GM23338 (cell line): ENCODE data around the gene ASZ1. TPM values are rescaled to one million over a fixed set of nuclear protein-coding genes. Genes with fewer than 3 reads are reported as not detected.

Experiments
- ATAC-seq: fragments of 200-7000 bp; cut with Tn5 transposase; 3 replicates; pipeline ENCODE4 v1.9.1; 2020
- DNase-seq: peaks from one replicate; pipeline ENCODE4 v3.0.0-alpha.2; 2015; ENCODE audit warnings: low spot score
- H2AFZ ChIP-seq: fragments of 200-600 bp; sonication (generic); 2 replicates; pipeline ENCODE4 v1.8.0; 2016; ENCODE audit warnings: antibody characterized with exemption, mild to moderate bottlenecking, moderate library complexity
- H3F3A ChIP-seq: fragments of 200-600 bp; sonication (generic); replicated peaks from 2 replicates; pipeline ENCODE4 v1.8.0; 2017; ENCODE audit warnings: antibody characterized with exemption, mixed run types, low read depth
- H3K27ac ChIP-seq: fragments of 200-600 bp; sonication (generic); 2 replicates; pipeline ENCODE4 v1.6.1; 2016; ENCODE audit warnings: low read depth
- H3K27me3 ChIP-seq: fragments of 200-600 bp; sonication (generic); 2 replicates; pipeline ENCODE4 v1.8.0; 2016; ENCODE audit warnings: mild to moderate bottlenecking, mixed run types, moderate library complexity; ENCODE audit not compliant: insufficient read depth
- H3K36me3 ChIP-seq: fragments of 200-600 bp; sonication (generic); 2 replicates; pipeline ENCODE4 v1.8.0; 2016; ENCODE audit warnings: mild to moderate bottlenecking; ENCODE audit not compliant: insufficient read depth
- H3K4me1 ChIP-seq: fragments of 200-600 bp; sonication (generic); 2 replicates; pipeline ENCODE4 v1.8.0; 2016; ENCODE audit warnings: mild to moderate bottlenecking, moderate library complexity; ENCODE audit not compliant: insufficient read depth
- H3K4me2 ChIP-seq: fragments of 200-600 bp; sonication (generic); 2 replicates; pipeline ENCODE4 v1.7.1; 2017; ENCODE audit warnings: mixed run types
- H3K4me3 ChIP-seq: fragments of 200-600 bp; sonication (generic); 2 replicates; pipeline ENCODE4 v1.6.1; 2016; ENCODE audit warnings: mixed run types
- H3K79me2 ChIP-seq: fragments of 200-600 bp; sonication (generic); replicated peaks from 2 replicates; pipeline ENCODE4 v1.8.0; 2017; ENCODE audit warnings: mild to moderate bottlenecking; ENCODE audit not compliant: insufficient read depth
- H3K9me2 ChIP-seq: fragments of 200-600 bp; sonication (generic); 2 replicates; pipeline ENCODE4 v1.8.0; 2017; ENCODE audit not compliant: insufficient read depth
- H4K20me1 ChIP-seq: fragments of 200-600 bp; sonication (generic); replicated peaks from 2 replicates; pipeline ENCODE4 v1.8.0; 2017; ENCODE audit warnings: mild to moderate bottlenecking; ENCODE audit not compliant: insufficient read depth
- H3K27ac Mint-ChIP-seq: 2 replicates; pipeline ENCODE4 v1.8.0; 2020; ENCODE audit warnings: inconsistent platforms, mild to moderate bottlenecking, moderate library complexity, mixed read lengths
- H3K27me3 Mint-ChIP-seq: 3 replicates; pipeline ENCODE4 v1.8.0; 2022; ENCODE audit warnings: low read depth, mild to moderate bottlenecking, moderate library complexity, mixed read lengths, inconsistent platforms; ENCODE audit not compliant: insufficient read depth, poor library complexity
- H3K36me3 Mint-ChIP-seq: 3 replicates; pipeline ENCODE4 v1.8.0; 2021; ENCODE audit warnings: low read depth, mild to moderate bottlenecking, inconsistent platforms, moderate library complexity, mixed read lengths
- H3K4me1 Mint-ChIP-seq: 3 replicates; pipeline ENCODE4 v1.8.0; 2020; ENCODE audit warnings: mild to moderate bottlenecking, inconsistent platforms, mixed read lengths
- H3K4me3 Mint-ChIP-seq: 3 replicates; pipeline ENCODE4 v1.8.0; 2021; ENCODE audit warnings: moderate library complexity, mild to moderate bottlenecking, inconsistent platforms, mixed read lengths
- H3K9me3 Mint-ChIP-seq: 3 replicates; pipeline ENCODE4 v1.8.0; 2020; ENCODE audit warnings: moderate library complexity, mild to moderate bottlenecking, inconsistent platforms, mixed read lengths
- CREB1 ChIP-seq: fragments of 250-450 bp; sonication (Bioruptor Pico); IDR thresholded peaks from 2 replicates; pipeline ENCODE4 v1.5.0; 2020; ENCODE audit warnings: low read depth, mild to moderate bottlenecking, moderate library complexity
- CTCF ChIP-seq, 2 experiments: fragments of 200-600 bp in 1 of 2; sonication (generic) in 1 of 2; conservative IDR thresholded peaks; 2 replicates each; pipeline versions ENCODE4 v1.5.1 to v1.6.1; 2016 to 2017; ENCODE audit warnings: antibody characterized with exemption in 2 of 2, low read depth in 2 of 2, mild to moderate bottlenecking in 2 of 2, moderate library complexity in 1 of 2
- ETS1 ChIP-seq: IDR thresholded peaks from 2 replicates; pipeline ENCODE4 v1.6.1; 2016; ENCODE audit warnings: antibody characterized with exemption
- JUNB ChIP-seq: IDR thresholded peaks from one replicate; pipeline ENCODE4 v1.6.1; 2016; ENCODE audit warnings: antibody characterized with exemption; ENCODE audit not compliant: unreplicated experiment
- REST ChIP-seq: IDR thresholded peaks from one replicate; pipeline ENCODE4 v1.6.1; 2018; ENCODE audit warnings: antibody characterized with exemption; ENCODE audit not compliant: unreplicated experiment
- ZNF331 ChIP-seq: fragments of 250-450 bp; sonication (Bioruptor Pico); IDR thresholded peaks from 2 replicates; pipeline ENCODE4 v1.5.0; 2020; ENCODE audit warnings: low read depth, mild to moderate bottlenecking, moderate library complexity
- ZNF462 ChIP-seq: fragments of 250-450 bp; sonication (Bioruptor Pico); IDR thresholded peaks from 2 replicates; pipeline ENCODE4 v1.5.0; 2020; ENCODE audit warnings: mild to moderate bottlenecking, moderate library complexity
- polyA plus RNA-seq: library from polyadenylated mRNA; unstranded; fragments of >200 nt; fragmentation: Nextera tagmentation; extraction: Ambion mirVana; gene quantifications from 2 replicates; pipeline ENCODE4 v1.2.1, GENCODE V29; 2016
- total RNA-seq: library from RNA; depleted of rRNA; stranded (reverse); fragments of >200 nt; shearing (Covaris generic); gene quantifications from 2 replicates; pipeline ENCODE4 v1.2.3, GENCODE V29; 2014

Gene ASZ1
- total and polyA plus RNA-seq, 2 experiments from 2014 or later: not detected

- Mint-ChIP-seq H3K27ac (0 out of 2 replicates have a peak overlapping the region, but pooled peaks have one; percentile 39), H3K36me3 (no peaks in the 10 kb centered on the region), H3K4me3 (no peak overlapping the region), H3K27me3 (no peaks in the 10 kb centered on the region), H3K9me3 (no peaks in the 10 kb centered on the region), H3K4me1 (no peaks in the 10 kb centered on the region)
- no peak overlapping the region for H3K27ac ChIP-seq
- TF ChIP-seq ETS1: no peak
- no peak for TF ChIP-seq ZNF331
- TF ChIP-seq CTCF (conservative IDR thresholded peaks at IDR 0.05; ENCODE audit: low read depth in 2 of 2): no peak
- TF ChIP-seq CREB1 (CRISPR knock-in tag): no peak
- TF ChIP-seq ZNF462 (CRISPR knock-in tag): no peak
- no peak for TF ChIP-seq JUNB
- no peak for TF ChIP-seq REST
- no peak overlapping the region for H3K4me3 ChIP-seq
- H3K36me3 ChIP-seq: no peaks in the 10 kb centered on the region
- no peak for ATAC-seq
- no peaks in the 10 kb centered on the region for H3K4me1 ChIP-seq
- H4K20me1 ChIP-seq: no peaks in the 10 kb centered on the region
- no peaks in the 10 kb centered on the region for H3K27me3 ChIP-seq
- H3K4me2 ChIP-seq: no peak overlapping the region
- DNase-seq: no peak
- no peak overlapping the region for H2AFZ ChIP-seq
- no peaks in the 10 kb centered on the region for H3F3A ChIP-seq
- H3K79me2 ChIP-seq: no peaks in the 10 kb centered on the region
- no peaks in the 10 kb centered on the region for H3K9me2 ChIP-seq
These were observed 42.5 kb downstream of the ASZ1 start for GRCh38 chr7:117384688-117385362.
